Posterior cingulate gyrus (tissue), 11 donors: Measurements from ENCODE around the gene SPATA45.
"Not testable (repeated sequence)": the region's sequence is repeated elsewhere in the genome, so short reads cannot be mapped to it uniquely, and the experiment has no call there.

Source experiments
- DNase-seq, 10 donors: peaks; one replicate each; pipeline versions ENCODE4 v3.0.0 to v3.0.0-alpha.2; 2020 to 2021; ENCODE audit warnings: mixed read lengths in 3 of 10
- intact Hi-C: fragments of 100-400 bp; cut with DNase I; formaldehyde crosslinking; loops from one replicate; pipeline ENCODE4 v1.15.1; 2023

Gene SPATA45

DNA sequence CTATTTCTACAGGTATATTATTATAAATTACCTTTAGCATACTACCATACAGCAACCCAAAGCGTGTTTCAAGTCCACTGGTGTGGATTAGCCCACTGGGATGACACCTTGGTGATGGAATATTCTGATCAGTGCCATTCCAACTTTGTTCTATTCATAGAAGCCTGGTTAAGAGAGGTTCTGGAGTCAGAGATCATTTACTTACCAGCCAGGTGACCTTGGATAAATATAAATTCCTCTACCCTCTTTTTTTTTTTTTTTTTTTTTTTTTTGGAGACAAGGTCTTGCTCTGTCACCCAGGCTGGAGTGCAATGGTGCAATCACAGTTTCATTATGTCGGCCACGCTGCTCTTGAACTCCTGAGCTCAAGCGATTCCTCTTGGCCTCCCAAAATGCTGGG lies at the start of gene SPATA45:
Gene SPATA45 (minus strand): TSS at position 101 of the 400 bp plus-strand sequence. CDS start 11,500 bp downstream, outside the sequence.
- intact Hi-C loops = no loop called here

DNA sequence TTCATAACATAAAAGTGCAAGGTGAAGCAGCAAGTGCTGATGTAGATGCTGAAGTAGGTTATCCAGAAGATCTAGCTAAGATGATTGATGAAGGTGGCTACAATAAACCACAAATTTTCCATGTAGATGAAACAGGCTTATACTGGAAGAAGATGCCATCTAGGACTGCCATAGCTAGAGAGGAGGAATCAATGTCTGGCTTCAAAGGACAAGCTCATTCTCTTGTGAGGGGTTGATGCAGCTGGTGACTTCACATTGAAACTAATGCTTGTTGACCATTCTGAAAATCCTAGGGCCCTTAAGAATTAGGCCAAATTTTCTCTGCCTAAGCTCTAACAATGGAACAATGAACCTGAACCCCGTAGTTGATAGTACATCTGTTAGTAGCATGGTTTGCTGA lies 44.7 kb upstream of the SPATA45 start:
- no peak for DNase-seq
- intact Hi-C loops = no loop called here

More for the DNA sequence above, at the start of gene SPATA45:
- no peak for DNase-seq

DNA sequence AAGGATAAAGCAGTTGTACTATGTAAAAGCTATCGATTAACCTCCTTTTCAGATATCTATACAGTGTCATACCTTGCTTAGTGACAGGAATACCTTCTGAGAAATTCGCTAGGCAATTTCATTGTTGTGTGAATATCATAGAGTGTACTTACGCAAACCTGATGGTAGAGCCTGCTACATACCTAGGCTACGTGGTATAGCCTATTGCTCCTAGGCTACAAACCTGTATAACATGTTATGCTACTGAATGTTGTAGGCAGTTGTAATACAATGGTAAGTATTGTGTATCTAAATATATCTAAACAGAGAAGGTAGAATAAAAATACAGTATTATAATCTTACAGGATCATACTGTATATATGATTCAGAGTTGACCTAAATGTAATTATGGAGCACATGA lies 37.1 kb upstream of the SPATA45 start:
- no peak for DNase-seq
- intact Hi-C loops = no loop called here

DNA sequence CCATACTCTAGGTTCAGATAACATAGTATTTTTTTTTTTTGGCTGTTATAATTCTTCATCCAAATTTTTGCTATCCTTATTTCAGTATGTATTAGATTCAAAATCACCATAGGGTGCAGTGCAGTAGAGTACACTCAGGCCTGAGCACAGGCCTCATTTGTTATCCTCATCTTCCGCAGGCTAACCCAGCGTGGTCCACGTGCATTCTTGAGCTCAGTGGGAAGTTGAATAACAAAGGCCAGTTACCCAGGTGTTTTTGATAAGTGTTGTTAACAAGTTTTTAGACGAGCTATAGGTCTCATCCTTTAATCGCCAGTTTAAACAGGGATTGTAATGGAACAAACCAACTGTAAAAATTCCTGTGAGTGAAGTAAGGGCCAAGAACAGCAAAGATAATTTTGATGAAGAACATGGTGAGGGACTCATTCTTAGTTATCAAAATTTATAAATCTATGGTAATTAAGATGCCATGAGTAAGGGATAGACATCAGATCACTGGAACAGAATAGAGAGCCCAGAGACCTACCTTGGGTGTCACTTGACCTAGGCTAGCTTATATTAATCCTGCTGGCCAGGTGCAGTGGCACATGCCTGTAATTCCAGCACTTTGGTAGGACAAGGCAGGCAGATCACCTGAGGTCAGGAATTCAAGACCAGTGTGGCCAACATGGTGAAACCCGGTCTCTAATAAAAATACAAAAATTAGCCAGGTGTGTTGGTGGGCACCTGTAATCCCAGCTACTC lies 32.7 kb upstream of the SPATA45 start:
- DNase-seq = no peak

DNA sequence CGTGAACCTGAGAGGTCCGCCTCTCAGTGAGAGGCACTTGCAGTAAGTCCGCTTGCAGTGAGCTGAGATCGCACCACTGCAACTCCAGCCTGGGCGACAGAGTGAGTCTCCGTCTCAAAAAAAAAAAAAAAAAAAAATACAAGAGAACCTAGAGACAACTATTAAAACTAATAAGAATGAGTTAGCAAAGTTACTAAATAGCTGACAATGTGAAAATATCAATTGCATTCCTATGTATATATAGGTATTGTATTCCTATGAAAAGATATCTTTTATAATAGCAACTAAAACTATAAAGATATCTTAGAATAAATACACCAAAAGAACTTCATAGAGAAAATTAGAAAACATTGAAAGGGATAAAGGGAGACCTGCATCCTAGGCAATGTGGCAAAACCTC lies 31.0 kb upstream of the SPATA45 start:
- no peak for DNase-seq
- intact Hi-C loops = loop anchor here (1.0 kb wide), 1 partner anchor 15 kb away; no protein-coding TSS in a partner anchor

More for the DNA sequence above, 32.7 kb upstream of the SPATA45 start:
- intact Hi-C loops = no loop called here

DNA sequence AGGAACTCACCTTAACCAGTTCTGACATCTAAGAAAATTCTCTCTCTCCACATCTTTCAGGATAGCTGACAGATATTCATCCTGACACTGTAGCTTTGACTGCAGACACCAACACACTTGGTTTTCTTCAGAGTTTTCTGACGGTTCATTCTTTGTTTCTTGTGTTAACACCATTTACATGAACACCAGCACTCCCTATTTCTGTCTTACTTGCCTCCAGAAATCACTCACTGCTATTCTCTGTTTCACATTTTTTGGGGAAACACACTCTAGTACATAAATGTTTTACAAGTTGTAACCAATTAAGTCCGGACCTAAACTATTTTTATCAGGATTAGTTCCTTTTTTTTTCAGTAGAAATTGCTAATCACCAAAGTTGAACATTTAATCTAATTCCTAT lies 26.1 kb upstream of the SPATA45 start:
- intact Hi-C loops = no loop called here
- DNase-seq = no peak

DNA sequence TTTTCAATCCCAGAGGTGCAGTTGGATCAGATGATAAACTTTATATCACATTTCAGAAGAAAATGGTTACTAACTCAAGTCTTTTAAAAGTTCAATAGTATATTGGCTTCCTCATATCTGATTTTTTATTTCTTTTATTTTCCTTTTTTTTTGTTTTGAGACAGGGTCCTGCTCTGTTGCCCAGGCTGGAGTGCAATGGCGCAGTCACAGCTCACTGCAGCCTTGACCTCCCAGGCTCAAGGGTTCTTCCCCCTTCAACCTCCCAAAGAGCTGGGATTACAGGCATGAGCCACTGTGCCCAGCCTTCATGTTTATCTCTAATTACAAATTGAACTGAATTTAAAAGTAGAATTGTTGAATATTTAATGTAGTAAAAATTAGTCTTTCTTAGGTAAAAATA lies 24.5 kb upstream of the SPATA45 start:
- no peak for DNase-seq
- intact Hi-C loops = no loop called here

DNA sequence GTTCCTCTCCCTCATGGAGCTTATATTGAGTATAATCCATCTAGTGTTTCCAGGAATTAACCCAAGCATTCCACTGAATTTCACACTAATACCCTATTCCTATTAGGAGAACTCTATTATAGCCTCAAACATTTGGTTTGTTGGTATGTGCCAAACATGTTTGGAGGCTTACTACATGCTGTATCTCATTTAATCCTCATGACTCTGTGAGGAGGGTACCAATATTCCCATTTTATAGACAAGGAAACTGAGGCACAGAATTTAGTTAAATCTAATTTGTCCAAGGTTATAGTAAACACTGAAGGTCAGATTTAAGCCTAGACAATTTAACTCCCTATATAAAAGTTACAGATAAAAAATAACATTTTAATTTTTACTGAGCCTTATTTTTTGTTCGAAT lies 19.7 kb upstream of the SPATA45 start:
- no peak for DNase-seq
- intact Hi-C loops = loop anchor here (10.0 kb wide), 1 partner anchor 52 kb away; no protein-coding TSS in a partner anchor

DNA sequence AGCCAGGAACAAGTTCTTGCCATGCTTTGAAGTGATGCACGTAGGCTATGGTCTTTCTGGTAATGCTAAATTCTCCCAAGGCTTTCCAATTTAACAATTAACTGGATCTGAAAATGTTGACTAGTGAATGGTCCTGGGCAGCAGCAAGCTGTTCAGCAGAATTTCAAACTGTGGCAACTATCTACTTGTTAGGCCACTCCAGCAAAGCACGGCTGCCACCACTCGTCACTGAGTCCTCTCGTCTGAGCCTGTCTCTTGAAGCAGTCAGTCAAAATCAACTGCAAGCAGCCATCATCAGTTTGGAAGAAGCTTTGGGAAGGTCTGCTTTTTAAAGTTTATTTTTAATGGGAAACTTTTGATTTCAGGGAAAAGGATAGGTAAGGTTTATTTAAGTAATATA lies 16.8 kb upstream of the SPATA45 start:
- intact Hi-C loops = loop anchor here (10.0 kb wide), 1 partner anchor 49 kb away; no protein-coding TSS in a partner anchor
- DNase-seq = peak in 3 of 10 donors; percentile 10 to 86 (median 29)

DNA sequence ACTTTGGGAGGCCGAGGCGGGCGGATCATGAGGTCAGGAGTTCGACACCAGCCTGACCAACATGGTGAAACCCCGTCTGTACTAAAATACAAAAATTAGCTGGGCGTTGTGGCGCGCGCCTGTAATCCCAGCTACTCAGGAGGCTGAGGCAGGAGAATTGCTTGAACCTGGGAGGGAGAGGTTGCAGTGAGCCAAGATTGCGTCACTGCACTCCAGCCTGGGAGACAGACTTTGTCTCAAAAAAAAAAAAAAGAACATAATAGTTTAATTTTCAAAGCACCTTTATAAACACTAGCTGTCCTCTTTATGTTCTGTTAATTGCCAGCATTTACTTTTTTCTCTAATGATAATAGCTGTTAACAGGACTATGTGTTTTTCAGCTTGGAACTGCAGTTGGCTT lies 15.9 kb upstream of the SPATA45 start:
- intact Hi-C loops = loop anchor here (1.0 to 10.0 kb wide), 2 partner anchors 15 to 49 kb away; no protein-coding TSS in a partner anchor
- DNase-seq = not testable (repeated sequence)

DNA sequence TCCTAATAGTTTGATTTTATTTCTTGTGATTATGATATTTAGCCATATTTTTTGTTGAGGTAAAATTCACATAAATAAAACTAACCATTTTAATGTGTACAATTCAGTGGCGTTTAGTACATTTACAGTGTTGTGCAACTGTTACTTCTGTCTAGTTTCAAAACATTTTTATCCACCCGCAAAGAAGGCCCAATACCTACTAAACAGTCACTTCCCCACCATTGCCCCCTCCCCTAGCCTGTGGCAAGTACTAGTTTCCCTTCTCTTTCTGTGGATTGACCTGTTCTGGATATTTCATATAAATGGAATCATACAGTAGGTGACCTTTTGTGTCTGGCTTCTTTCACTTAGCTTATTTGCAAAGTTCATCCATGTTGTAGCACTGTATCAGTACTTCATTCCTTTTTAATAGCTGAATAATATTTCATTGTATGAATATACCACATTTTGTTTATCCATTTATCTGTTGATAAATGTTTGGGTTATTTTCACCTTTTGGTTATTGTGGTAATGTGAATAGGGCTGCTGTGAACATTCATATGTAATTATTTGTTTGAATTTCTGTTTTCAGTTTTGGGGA lies 14.8 kb upstream of the SPATA45 start:
- DNase-seq = no peak
- intact Hi-C loops = loop anchor here (10.0 kb wide), 1 partner anchor 47 kb away; no protein-coding TSS in a partner anchor

DNA sequence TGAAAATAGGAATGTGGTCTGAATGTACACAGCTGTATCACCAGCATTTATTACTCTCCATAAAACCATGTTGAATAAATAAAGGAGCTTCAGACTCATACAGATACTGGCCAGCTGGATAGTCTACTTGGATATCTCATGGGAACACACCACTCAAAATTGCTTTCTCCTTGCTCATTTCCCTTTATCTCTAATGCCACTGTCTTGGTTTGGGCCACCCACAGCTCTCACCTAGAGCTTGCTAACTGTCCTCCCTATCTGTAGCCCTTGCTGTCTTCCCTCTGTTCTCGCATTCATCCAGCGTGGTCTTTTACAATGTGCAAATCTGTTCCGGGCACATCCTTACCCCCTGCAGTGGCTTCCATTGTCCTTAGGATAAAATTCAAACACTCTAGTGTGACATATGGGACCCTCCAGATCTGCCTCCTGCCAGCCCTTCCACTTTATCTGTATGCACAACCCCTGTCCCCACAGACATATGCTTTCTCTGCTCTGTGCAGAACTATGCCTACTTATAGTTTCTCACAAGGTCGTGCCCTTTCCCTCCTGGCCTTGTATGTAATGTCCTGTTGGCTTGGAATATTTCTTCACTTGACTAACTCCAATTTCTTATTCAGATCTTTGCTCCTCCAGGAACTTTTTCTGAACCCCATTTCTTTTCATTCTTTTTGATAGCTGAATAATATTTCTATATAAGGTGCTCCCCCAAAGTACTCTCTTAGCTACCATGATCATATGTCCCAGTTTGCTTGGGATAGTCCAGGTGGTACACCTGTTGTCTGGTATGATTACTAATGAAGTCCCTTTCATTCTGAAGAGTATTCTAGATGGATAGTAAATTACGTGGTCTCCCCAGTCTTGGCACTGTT lies 13.5 kb upstream of the SPATA45 start:
- intact Hi-C loops = loop anchor here (10.0 kb wide), 1 partner anchor 46 kb away; no protein-coding TSS in a partner anchor
- DNase-seq = no peak

DNA sequence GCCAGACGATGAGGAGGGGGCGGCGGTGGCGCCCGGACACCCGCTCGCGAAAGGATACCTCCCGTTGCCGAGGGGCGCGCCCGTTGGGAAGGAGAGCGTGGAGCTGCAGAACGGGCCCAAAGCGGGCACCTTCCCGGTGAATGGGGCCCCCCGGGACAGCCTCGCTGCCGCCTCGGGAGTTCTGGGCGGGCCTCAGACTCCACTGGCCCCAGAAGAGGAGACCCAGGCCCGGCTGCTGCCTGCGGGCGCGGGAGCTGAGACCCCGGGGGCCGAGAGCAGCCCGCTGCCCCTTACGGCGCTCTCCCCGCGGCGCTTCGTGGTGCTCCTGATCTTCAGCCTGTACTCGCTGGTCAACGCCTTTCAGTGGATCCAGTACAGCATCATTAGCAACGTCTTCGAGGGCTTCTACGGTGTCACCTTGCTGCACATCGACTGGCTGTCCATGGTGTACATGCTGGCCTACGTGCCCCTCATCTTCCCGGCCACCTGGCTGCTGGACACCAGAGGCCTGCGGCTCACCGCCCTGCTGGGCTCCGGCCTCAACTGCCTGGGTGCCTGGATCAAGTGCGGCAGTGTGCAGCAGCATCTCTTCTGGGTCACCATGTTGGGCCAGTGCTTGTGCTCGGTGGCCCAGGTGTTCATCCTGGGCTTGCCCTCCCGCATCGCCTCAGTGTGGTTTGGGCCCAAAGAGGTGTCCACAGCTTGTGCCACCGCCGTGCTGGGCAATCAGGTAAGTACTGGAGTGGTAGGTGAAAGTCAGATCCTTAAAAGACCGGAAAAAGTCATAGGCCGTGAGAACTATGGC lies 11.2 kb upstream of the SPATA45 start:
- DNase-seq = peak in 9 of 10 donors; percentile 10 to 91 (median 25)
- intact Hi-C loops = loop anchor here (5.0 kb wide), 2 partner anchors 66 to 94 kb away; partner anchors contain the start of genes NSL1, TATDN3 and VASH2

DNA sequence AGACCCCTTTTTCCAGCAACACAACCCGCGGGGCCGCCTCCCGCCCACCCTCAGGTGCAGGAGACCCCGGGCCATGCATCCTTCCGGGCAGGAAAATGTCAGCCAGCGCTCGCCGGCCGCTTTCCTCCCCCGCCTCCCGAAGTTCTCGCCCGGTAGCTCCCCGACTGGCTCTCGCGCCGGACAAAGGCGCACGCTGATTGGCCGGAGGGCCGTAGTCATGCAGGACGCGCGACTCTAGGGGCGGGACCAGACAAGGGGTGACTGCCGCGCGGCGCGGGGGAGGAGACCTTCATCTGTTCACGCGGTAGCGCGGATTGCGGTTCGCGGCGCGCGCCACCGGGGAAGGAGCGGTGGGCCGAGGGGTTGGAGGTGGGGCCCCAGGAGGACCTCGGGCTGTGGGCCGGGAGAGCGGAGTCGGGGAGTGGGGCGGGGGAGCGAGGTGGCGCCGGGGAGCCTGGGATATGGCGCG lies 10.6 kb upstream of the SPATA45 start, which contains the start of gene FLVCR1:
Gene FLVCR1 (plus strand): TSS at position 284 of the 469 bp plus-strand sequence. CDS start 178 bp downstream, at position 462.
- DNase-seq = peak; percentile 95 to 100 (median 98)
- intact Hi-C loops = loop anchor here (5.0 kb wide), 2 partner anchors 66 to 94 kb away; partner anchors contain the start of genes NSL1, TATDN3 and VASH2

DNA sequence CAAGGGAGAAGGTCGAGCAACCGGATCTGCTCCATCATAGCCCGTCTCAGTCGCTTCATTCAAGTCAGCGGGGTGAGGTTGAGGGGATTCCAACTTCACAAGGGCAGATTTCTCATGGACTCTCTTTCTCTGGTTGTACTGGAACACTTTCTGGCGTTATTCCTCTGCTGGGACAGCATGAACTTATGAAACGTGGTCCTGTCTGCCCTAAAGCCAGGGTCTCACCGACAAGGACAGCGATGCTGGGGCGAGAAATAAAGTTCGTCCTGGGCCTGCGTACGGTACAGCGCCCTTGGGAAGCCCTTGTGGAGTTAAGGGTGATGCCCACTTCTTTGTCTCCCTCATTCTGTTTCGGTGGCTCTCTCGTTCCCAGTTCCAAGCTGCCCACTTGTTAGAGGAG lies 9.3 kb upstream of the SPATA45 start:
- intact Hi-C loops = loop anchor here (5.0 kb wide), 2 partner anchors 64 to 96 kb away; partner anchors contain the start of genes NSL1, TATDN3 and VASH2
- DNase-seq = no peak

DNA sequence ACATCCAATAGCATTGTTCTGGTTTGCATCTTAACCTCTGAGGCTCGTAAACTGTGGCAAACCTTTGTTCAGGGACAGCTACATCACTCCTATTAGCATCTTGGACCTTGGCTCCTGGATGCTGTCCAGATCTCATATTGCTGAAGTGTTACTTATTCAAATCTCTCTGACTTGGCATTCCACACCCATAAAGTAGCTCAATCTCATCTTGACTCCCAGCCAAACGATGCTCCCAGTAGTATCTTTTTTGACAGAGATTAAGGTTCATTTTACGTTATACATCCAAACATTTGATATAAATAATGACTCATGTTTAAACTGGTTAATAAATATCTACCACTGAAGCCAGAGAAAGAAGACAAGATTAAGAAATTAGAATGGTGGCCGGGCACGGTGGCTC lies 6.2 kb upstream of the SPATA45 start:
- intact Hi-C loops = no loop called here
- no peak for DNase-seq

DNA sequence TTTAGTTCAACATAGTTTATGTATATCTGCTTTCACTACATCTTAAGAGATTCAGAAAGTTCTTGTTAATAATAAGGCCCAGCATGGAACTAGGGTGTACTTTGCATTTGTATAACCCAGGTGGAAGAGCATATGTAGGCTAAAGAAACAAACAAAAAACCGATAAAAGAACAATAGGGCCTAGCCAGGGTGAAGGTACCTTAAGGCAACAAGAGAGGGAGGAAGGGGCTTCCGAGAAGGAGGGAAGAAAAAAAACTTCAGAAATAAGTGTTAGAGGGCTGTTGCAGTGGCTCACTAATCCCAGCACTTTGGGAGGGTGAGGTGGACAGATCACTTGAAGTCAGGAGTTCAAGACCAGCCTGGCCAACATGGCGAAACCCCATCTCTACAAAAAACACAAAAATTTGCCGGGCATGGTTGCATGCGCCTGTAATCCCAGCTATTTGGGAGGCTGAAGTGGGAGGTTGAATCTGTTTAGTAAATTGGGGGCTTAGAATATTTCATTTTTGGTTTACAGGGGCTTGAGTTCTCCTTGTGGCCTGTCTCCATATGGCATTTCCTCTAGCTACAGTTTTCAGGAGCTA lies 4.7 kb upstream of the SPATA45 start:
- intact Hi-C loops = no loop called here
- no peak for DNase-seq

DNA sequence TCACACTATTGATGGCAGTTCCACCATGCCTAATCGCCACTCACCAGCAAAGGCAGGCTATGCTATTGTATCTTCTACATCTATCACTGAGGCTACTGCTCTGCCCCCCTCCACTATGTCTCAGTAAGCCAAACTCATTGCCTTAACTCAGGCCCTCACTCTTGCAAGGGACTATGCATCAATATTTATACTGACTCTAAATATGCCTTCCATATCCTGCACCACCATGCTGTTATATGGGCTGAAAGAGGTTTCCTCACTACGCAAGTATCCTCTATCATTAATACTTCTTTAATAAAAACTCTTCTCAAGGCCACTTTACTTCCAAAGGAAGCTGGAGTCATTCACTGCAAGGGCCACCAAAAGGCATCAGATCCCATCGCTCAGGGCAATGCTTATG lies 2.9 kb downstream of the SPATA45 start:
- DNase-seq, intact Hi-C loops: not testable (repeated sequence)

DNA sequence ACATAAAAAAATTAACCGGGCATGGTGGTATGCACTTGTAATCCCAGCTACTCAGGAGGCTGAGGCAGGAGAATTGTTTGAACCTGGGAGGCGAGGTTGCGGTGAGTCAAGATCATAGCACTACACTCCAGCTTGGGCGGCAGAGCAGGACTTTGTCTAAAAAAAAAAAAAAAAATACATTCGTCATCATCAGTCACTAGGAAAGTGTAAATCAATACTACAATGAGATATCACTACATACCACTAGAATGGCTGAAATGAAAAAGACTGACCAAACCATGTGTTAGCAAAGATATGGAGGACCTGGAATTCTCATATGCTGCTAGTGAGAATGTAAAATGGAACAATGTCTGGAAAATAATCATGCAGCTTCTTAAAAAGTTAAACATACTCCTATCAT lies 9.3 kb downstream of the SPATA45 start:
- no peak for DNase-seq
- intact Hi-C loops = no loop called here
